ENCODE measurements around the gene STK39. TPM values are rescaled to one million over a fixed set of nuclear protein-coding genes. Genes with fewer than 3 reads are reported as not detected.

Gene STK39
- total RNA-seq, 1 experiment from 2014 or later: 22.1 TPM

DNA sequence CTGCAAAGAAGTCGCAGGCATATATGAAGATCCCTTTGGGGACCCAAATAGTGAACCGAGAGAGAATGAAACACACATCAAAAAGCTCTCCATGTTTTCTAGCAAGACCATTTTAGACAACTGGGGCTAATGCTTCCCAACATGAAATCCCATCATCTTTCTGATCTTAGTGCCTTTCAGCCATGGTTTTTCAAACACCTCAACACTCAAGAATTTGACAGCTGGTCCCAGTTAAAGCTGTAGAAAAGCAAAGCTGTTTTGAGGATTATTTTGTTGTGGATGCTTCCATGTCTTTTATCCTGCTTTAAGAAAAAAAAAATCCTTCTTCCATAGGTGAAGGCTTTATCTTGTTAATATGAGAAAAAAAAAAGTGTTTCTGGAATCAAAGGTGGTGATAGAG lies 259.1 kb downstream of the STK39 start:
- Histone ChIP-seq H3K4ac (ENCODE audit: low read depth, low read length) (no peak overlapping the region), H3K79me1 (ENCODE audit: insufficient read depth, low read depth, low read length, poor library complexity, severe bottlenecking) (no peaks in the 10 kb centered on the region), H4K5ac (ENCODE audit: insufficient read length, low read depth, low read length) (no peak overlapping the region), H3K9me3 (ENCODE audit: control insufficient read depth, low read depth, low read length) (no peaks in the 10 kb centered on the region), H3K27me3 (ENCODE audit: insufficient read depth, low read length) (no peaks in the 10 kb centered on the region), H2BK5ac (ENCODE audit: insufficient read length, low read length) (no peak overlapping the region), H3K14ac (ENCODE audit: insufficient read depth, low read length) (no peak overlapping the region), H2BK15ac (ENCODE audit: low read depth, low read length) (no peak overlapping the region), H3K23me2 (ENCODE audit: insufficient read length, low read depth, low read length, poor library complexity, severe bottlenecking) (no peaks in the 10 kb centered on the region), H3K9ac (ENCODE audit: extremely low read depth, insufficient read length, low read length) (no peak overlapping the region), H3K18ac (ENCODE audit: insufficient read length, low read depth, low read length) (no peak overlapping the region), H2AK5ac (ENCODE audit: insufficient read length, low read length) (no peak overlapping the region), H2BK120ac (ENCODE audit: low read depth, low read length, poor library complexity, severe bottlenecking) (no peak overlapping the region), H2BK20ac (ENCODE audit: low read depth, low read length, poor library complexity, severe bottlenecking) (no peak overlapping the region), H4K20me1 (ENCODE audit: control insufficient read depth, insufficient read depth, insufficient read length) (no peaks in the 10 kb centered on the region), H3K4me1 (ENCODE audit: insufficient read depth, low read length) (no peaks in the 10 kb centered on the region), H3K4me2 (ENCODE audit: insufficient read depth, insufficient read length, low read length) (no peak overlapping the region), H3T11ph (ENCODE audit: low read length) (no peak overlapping the region), H3K79me2 (ENCODE audit: insufficient read depth, low read length) (no peaks in the 10 kb centered on the region), H3K56ac (ENCODE audit: insufficient read length, low read depth, low read length) (no peak overlapping the region), H2AFZ (ENCODE audit: low read length) (no peak overlapping the region), H4K8ac (replicated peaks; ENCODE audit: insufficient read length, low read depth, low read length) (no peak overlapping the region), H4K91ac (ENCODE audit: insufficient read length, low read depth, low read length) (no peak overlapping the region), H3K23ac (ENCODE audit: insufficient read length, low read depth, low read length) (no peak overlapping the region), H2BK12ac (ENCODE audit: insufficient read length, low read depth, low read length) (no peak overlapping the region), H3K27ac (ENCODE audit: insufficient read length, low read depth, low read length) (no peak overlapping the region)
- DNase-seq: no peak
- TF ChIP-seq, protein P1, sequence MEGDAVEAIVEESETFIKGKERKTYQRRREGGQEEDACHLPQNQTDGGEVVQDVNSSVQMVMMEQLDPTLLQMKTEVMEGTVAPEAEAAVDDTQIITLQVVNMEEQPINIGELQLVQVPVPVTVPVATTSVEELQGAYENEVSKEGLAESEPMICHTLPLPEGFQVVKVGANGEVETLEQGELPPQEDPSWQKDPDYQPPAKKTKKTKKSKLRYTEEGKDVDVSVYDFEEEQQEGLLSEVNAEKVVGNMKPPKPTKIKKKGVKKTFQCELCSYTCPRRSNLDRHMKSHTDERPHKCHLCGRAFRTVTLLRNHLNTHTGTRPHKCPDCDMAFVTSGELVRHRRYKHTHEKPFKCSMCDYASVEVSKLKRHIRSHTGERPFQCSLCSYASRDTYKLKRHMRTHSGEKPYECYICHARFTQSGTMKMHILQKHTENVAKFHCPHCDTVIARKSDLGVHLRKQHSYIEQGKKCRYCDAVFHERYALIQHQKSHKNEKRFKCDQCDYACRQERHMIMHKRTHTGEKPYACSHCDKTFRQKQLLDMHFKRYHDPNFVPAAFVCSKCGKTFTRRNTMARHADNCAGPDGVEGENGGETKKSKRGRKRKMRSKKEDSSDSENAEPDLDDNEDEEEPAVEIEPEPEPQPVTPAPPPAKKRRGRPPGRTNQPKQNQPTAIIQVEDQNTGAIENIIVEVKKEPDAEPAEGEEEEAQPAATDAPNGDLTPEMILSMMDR (conservative IDR thresholded peaks at IDR 0.05): no peak
- no peaks in the 10 kb centered on the region for H3K9me3 Mint-ChIP-seq
- no peaks in the 10 kb centered on the region for H3K27me3 Mint-ChIP-seq (ENCODE audit: low read depth)
- peaks cover 27 to 30% of the 10 kb centered on the region in 2 experiments for H3K4me1 Mint-ChIP-seq
- no CpG with 5 or more reads among the region's 2 CpGs for WGBS (ENCODE audit: extremely low coverage, insufficient read length, low lambda C conversion rate)
- no peaks in the 10 kb centered on the region for H3K36me3 Mint-ChIP-seq (ENCODE audit: insufficient read depth in 1 of 3, low read depth in 3 of 3)
- no peak overlapping the region for H3K4me3 Mint-ChIP-seq
- no peak overlapping the region for H3K27ac Mint-ChIP-seq
